Lower lobe of right lung (tissue), 2 donors: ENCODE data around the gene SPSB2. TPM values are rescaled to one million over a fixed set of nuclear protein-coding genes. Genes with fewer than 3 reads are reported as not detected.

Experiments used
- ATAC-seq, 2 donors: fragments of 200-7000 bp; cut with Tn5 transposase; one replicate each; pipeline ENCODE4 v1.9.1; 2020 to 2022; ENCODE audit warnings: mild to moderate bottlenecking in 2 of 2, moderate library complexity in 2 of 2
- DNase-seq: peaks from one replicate; pipeline ENCODE4 v3.0.0-alpha.2; 2020
- H3K27ac ChIP-seq: fragments of 200-600 bp; one replicate; pipeline ENCODE4 v1.8.0; 2022
- H3K27me3 ChIP-seq: fragments of 200-600 bp; one replicate; pipeline ENCODE4 v1.8.0; 2022; ENCODE audit warnings: low read depth
- H3K36me3 ChIP-seq: fragments of 200-600 bp; one replicate; pipeline ENCODE4 v1.8.0; 2022; ENCODE audit warnings: mild to moderate bottlenecking
- H3K4me1 ChIP-seq: fragments of 200-600 bp; one replicate; pipeline ENCODE4 v1.8.0; 2022
- H3K4me3 ChIP-seq: fragments of 200-600 bp; one replicate; pipeline ENCODE4 v1.8.0; 2022; ENCODE audit warnings: mild to moderate bottlenecking
- H3K9me3 ChIP-seq: fragments of 200-600 bp; one replicate; pipeline ENCODE4 v1.8.0; 2022
- intact Hi-C: fragments of 100-400 bp; cut with DNase I; formaldehyde crosslinking; loops from one replicate; pipeline ENCODE4 v1.11.0; 2022
- total RNA-seq: library from RNA; stranded (reverse); fragmentation: NEBNext Ultra II Directional; extraction: Animal tissue kit (Norgen Biotek cat#: 25700); gene quantifications from one replicate; pipeline ENCODE4 v1.2.1, GENCODE V29; 2021
- TF ChIP-seq, protein P1 (sequence below): fragments of 200-600 bp; IDR thresholded peaks from one replicate; pipeline ENCODE4 v1.8.0; 2022; ENCODE audit warnings: antibody characterized with exemption, mild to moderate bottlenecking
- donor health status: DM: no; HTN: yes; CAD: no; lungs with severe emphysema.

The SPSB2 gene
- total RNA-seq, 1 donor from 2014 or later, result 25.5 TPM

DNA sequence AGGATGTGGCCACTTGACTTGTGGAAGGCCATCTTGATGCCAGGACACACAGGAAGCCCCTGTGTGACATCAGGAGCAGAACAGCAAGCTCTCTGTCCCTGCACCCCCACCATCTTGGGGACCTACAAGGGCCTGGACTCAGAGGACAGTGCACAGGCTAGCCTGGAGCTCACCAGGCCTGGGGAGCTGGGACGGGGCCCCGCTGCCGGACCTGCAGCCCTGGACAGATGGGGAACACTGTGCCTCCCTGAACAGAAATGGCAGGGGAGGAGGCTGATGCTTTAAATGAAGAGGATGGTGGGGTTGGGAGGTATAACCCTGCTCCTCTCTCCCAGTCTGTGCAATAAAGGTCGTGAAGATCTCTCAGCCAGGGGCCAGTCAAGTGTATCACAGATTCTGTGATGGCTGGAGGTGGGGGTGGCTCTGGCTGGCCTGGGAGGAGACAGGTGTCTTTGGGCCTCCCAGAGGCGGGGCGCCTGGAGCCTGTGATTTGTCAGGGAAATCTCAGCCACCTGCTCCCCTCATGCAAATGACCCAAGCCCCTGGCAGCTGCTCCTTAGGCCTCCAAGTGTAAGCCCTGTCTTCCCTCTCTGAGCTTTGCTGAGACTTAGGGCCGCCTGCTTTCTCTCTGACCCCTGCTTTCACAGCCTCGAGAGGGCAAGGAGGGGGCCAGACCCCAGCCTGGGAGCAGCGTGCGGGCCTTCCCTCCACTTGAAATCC lies 33.5 kb downstream of the SPSB2 start:
- no peak for DNase-seq
- no peaks in the 10 kb centered on the region for H3K4me1 ChIP-seq
- intact Hi-C loops, result no loop called here
- no peak for ATAC-seq
- peaks cover 12% of the 10 kb centered on the region for H3K36me3 ChIP-seq
- H3K27ac ChIP-seq, result no peak overlapping the region
- H3K9me3 ChIP-seq, result no peaks in the 10 kb centered on the region
- no peak overlapping the region for H3K4me3 ChIP-seq
- H3K27me3 ChIP-seq, result no peaks in the 10 kb centered on the region
- TF ChIP-seq, protein P1, sequence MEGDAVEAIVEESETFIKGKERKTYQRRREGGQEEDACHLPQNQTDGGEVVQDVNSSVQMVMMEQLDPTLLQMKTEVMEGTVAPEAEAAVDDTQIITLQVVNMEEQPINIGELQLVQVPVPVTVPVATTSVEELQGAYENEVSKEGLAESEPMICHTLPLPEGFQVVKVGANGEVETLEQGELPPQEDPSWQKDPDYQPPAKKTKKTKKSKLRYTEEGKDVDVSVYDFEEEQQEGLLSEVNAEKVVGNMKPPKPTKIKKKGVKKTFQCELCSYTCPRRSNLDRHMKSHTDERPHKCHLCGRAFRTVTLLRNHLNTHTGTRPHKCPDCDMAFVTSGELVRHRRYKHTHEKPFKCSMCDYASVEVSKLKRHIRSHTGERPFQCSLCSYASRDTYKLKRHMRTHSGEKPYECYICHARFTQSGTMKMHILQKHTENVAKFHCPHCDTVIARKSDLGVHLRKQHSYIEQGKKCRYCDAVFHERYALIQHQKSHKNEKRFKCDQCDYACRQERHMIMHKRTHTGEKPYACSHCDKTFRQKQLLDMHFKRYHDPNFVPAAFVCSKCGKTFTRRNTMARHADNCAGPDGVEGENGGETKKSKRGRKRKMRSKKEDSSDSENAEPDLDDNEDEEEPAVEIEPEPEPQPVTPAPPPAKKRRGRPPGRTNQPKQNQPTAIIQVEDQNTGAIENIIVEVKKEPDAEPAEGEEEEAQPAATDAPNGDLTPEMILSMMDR, result no peak

DNA sequence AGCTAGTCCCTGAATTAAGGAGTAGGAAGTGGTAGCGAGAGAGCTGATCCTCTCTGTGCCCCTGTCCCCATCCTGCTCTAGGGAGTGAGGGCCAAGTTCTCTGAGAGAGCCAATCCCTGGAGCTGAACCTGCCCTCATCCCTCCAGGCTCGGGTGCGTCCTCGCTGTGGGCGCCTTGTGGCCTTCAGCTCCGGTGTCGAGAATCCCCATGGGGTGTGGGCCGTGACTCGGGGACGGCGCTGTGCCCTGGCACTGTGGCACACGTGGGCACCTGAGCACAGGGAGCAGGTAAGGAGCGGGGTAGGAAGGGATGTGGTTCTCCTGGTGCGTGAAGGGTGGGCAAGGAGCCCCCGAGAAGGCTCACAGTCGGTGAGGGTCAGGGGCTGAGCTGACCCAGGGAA lies 34.2 kb downstream of the SPSB2 start:
- Histone ChIP-seq H3K36me3 (peaks cover 6% of the 10 kb centered on the region), H3K27ac (no peak overlapping the region), H3K27me3 (no peaks in the 10 kb centered on the region), H3K4me3 (no peak overlapping the region), H3K9me3 (no peaks in the 10 kb centered on the region), H3K4me1 (no peaks in the 10 kb centered on the region)
- intact Hi-C loops, result no loop called here
- DNase-seq, result no peak
- TF ChIP-seq, protein P1, result no peak
- ATAC-seq, result no peak

DNA sequence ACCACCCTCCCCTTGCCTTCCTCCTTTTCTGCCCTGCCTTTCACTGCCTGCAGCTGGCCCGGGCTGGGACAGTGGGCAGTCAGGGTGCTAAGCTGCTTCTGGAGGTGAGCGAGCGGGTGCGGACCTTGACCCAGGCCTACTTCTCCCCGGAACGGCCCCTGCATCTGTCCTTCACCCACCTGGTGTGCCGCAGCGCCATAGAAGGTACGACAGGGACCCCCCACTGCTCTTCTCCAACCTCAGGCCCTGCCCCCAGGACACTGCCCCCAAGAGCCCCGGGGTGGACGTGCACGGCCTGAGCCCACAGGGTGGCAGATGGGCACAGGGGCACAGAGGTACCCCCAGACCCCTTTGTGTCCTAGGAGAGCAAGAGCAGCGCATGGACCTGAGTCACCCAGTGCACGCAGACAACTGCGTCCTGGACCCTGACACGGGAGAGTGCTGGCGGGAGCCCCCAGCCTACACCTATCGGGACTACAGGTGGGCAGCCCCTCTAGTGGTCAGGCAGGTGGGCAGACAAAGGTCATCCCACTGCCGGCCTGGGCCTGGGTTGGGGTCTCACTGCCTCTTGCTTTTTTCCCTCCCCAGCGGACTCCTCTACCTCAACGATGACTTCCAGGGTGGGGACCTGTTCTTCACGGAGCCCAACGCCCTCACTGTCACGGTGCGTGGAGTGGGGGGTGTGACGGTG lies 35.6 kb downstream of the SPSB2 start:
- Histone ChIP-seq H3K27ac (no peak overlapping the region), H3K4me3 (no peak overlapping the region), H3K9me3 (no peaks in the 10 kb centered on the region), H3K36me3 (peaks cover 13% of the 10 kb centered on the region), H3K27me3 (no peaks in the 10 kb centered on the region), H3K4me1 (no peaks in the 10 kb centered on the region)
- no peak for DNase-seq
- intact Hi-C loops, result no loop called here
- TF ChIP-seq, protein P1, result no peak
- no peak for ATAC-seq

DNA sequence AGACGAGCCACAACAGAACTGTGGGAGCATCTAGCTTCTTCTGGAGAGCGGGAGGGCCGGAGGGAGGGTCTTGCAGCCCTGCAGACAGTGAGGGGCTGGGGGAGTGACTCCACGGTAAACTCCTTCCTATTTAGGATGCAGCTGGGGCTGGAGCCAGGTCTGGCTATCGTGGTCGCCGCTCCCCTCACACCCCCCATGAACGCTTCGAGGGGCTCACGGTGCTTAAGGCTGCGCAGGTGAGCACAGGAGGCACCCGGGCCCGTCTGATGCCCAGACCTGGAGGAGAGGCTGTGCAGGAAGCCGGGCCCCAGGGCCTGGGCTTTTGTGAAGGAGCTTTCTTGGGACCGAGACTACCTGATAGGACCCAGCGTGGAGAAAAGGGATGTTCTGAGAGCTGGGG lies 36.3 kb downstream of the SPSB2 start:
- TF ChIP-seq, protein P1, result no peak
- ATAC-seq, result no peak
- DNase-seq, result no peak
- intact Hi-C loops, result no loop called here
- Histone ChIP-seq H3K27ac (no peak overlapping the region), H3K4me1 (no peaks in the 10 kb centered on the region), H3K27me3 (no peaks in the 10 kb centered on the region), H3K4me3 (no peak overlapping the region), H3K36me3 (peaks cover 13% of the 10 kb centered on the region), H3K9me3 (no peaks in the 10 kb centered on the region)

DNA sequence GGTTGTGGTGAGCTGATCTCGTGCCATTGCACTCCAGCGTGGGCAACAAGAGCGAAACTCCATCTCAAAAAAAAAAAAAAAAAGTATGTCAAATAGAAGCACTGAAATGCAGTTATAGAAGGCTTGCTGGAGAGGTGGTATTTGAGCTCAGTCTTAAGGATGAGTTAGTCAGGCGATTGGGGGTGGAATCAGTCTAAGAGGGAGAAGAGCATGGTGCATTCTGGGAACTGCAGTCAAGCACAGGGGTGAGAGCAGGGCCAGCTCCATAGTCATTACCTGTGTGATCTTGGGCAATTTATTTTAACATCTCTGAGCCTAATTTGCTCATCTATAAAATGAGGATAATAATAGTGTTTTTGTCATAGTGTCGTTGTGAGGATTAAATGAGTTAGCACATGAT lies 38.2 kb downstream of the SPSB2 start:
- H3K36me3 ChIP-seq, result peaks cover 13% of the 10 kb centered on the region
- H3K9me3 ChIP-seq, result no peaks in the 10 kb centered on the region
- no peaks in the 10 kb centered on the region for H3K4me1 ChIP-seq
- no peak for DNase-seq
- H3K27me3 ChIP-seq, result peaks cover 5% of the 10 kb centered on the region
- no peak overlapping the region for H3K27ac ChIP-seq
- TF ChIP-seq, protein P1, result no peak
- no peak for ATAC-seq
- H3K4me3 ChIP-seq, result no peak overlapping the region
- intact Hi-C loops, result no loop called here
